H1 (cell line): ENCODE data around the gene FAU. TPM values are rescaled to one million over a fixed set of nuclear protein-coding genes. Genes with fewer than 3 reads are reported as not detected.

Source experiments
- CTCF ChIA-PET: fragments of 300-600 bp; sonication (Branson Sonifier 250); formaldehyde crosslinking; loops from one replicate; lab custom pipeline; 2021; ENCODE audit not compliant: partially characterized antibody; lab: Charles Lee
- POLR2A ChIA-PET: fragments of 300-600 bp; sonication (Branson Sonifier 250); formaldehyde crosslinking; loops from one replicate; lab custom pipeline; 2021; ENCODE audit warnings: inconsistent platforms; ENCODE audit not compliant: partially characterized antibody; lab: Charles Lee
- DNase-seq, 2 experiments: peaks; one replicate each; pipeline versions ENCODE4 v3.0.0 to v3.0.0-alpha.2; 2010 to 2022; ENCODE audit warnings: low spot score in 2 of 2, low read depth in 1 of 2, mixed read lengths in 1 of 2
- FAIRE-seq: peaks from 2 replicates; lab custom pipeline; 2011; peaks lifted over from hg19 to GRCh38; lab: Jason Lieb, UNC
- H2AFZ ChIP-seq: 2 replicates; pipeline ENCODE4 v1.8.1; 2012; ENCODE audit warnings: low read length, inconsistent platforms
- H2AK5ac ChIP-seq: 2 replicates; pipeline ENCODE4 v1.6.1; 2013; ENCODE audit warnings: low read depth, low read length
- H2BK120ac ChIP-seq: replicated peaks from 2 replicates; pipeline ENCODE3; 2013; ENCODE audit warnings: low read depth, low read length, inconsistent platforms
- H2BK12ac ChIP-seq: 2 replicates; pipeline ENCODE4 v1.6.1; 2013; ENCODE audit warnings: low read depth, low read length
- H2BK15ac ChIP-seq: 2 replicates; pipeline ENCODE4 v1.6.1; 2013; ENCODE audit warnings: low read length
- H2BK20ac ChIP-seq: 2 replicates; pipeline ENCODE4 v1.6.1; 2013; ENCODE audit warnings: low read length
- H2BK5ac ChIP-seq: 2 replicates; pipeline ENCODE4 v1.6.1; 2013; ENCODE audit warnings: low read depth, low read length
- H3K14ac ChIP-seq: 2 replicates; pipeline ENCODE4 v1.6.1; 2013; ENCODE audit warnings: inconsistent platforms; ENCODE audit not compliant: insufficient read length
- H3K18ac ChIP-seq: 2 replicates; pipeline ENCODE4 v1.6.1; 2013; ENCODE audit warnings: low read length; ENCODE audit errors: extremely low read depth
- H3K23ac ChIP-seq: 2 replicates; pipeline ENCODE4 v1.6.1; 2013; ENCODE audit warnings: inconsistent platforms; ENCODE audit not compliant: insufficient read length
- H3K23me2 ChIP-seq: 2 replicates; pipeline ENCODE4 v1.6.1; 2013; ENCODE audit warnings: low read depth, low read length
- H3K27ac ChIP-seq: 2 replicates; pipeline ENCODE4 v1.6.1; 2011; ENCODE audit warnings: low read depth, low read length, inconsistent platforms
- H3K27me3 ChIP-seq, 4 experiments: replicated peaks in 1 of 4; 1 replicate in 1 of 4; 2 replicates in 3 of 4; pipeline versions ENCODE4 v1.6.1 to v1.8.1; 2011 to 2013; ENCODE audit warnings: low read length in 3 of 4, mild to moderate bottlenecking in 3 of 4, inconsistent platforms in 2 of 4, mixed read lengths in 2 of 4, moderate library complexity in 1 of 4; ENCODE audit not compliant: control insufficient read depth in 3 of 4, insufficient read depth in 3 of 4; ENCODE audit errors: extremely low read depth in 1 of 4
- H3K36me3 ChIP-seq, 4 experiments: 2 replicates each; pipeline versions ENCODE4 v1.6.1 to v1.8.1; 2011 to 2013; ENCODE audit warnings: mild to moderate bottlenecking in 4 of 4, low read length in 3 of 4, moderate library complexity in 2 of 4, control low read depth in 1 of 4, inconsistent platforms in 1 of 4; ENCODE audit not compliant: insufficient read depth in 4 of 4, control insufficient read depth in 2 of 4
- H3K4ac ChIP-seq: replicated peaks from 2 replicates; pipeline ENCODE3; 2013; ENCODE audit warnings: low read length, low read depth, mixed read lengths, inconsistent platforms; ENCODE audit not compliant: insufficient read length
- H3K4me1 ChIP-seq, 4 experiments: replicated peaks in 1 of 4; 1 replicate in 1 of 4; 2 replicates in 3 of 4; pipeline versions ENCODE4 v1.6.1 to v1.8.1; 2011 to 2013; ENCODE audit warnings: low read length in 3 of 4, inconsistent platforms in 2 of 4, mixed read lengths in 1 of 4; ENCODE audit not compliant: insufficient read depth in 4 of 4, control insufficient read depth in 3 of 4
- H3K4me2 ChIP-seq, 2 experiments: 2 replicates each; pipeline versions ENCODE4 v1.6.1 to v1.8.1; 2011 to 2013; ENCODE audit warnings: low read depth in 2 of 2, low read length in 2 of 2, control low read depth in 1 of 2, inconsistent platforms in 1 of 2, mild to moderate bottlenecking in 1 of 2; ENCODE audit not compliant: insufficient read depth in 1 of 2
- H3K4me3 ChIP-seq, 4 experiments: fragments of 200-600, 300-600 bp in 1 of 4; sonication (generic), shearing (Covaris generic), sonication (Bioruptor Twin) in 1 of 4; 2 replicates each; pipeline versions ENCODE4 v1.5.1 to v1.8.1; 2011 to 2016; ENCODE audit warnings: low read length in 4 of 4, low read depth in 3 of 4, control low read depth in 2 of 4, inconsistent platforms in 2 of 4, mild to moderate bottlenecking in 2 of 4, mixed read lengths in 1 of 4, moderate library complexity in 1 of 4; ENCODE audit not compliant: insufficient read depth in 2 of 4; ENCODE audit errors: extremely low read depth in 1 of 4
- H3K56ac ChIP-seq: replicated peaks from 2 replicates; pipeline ENCODE3; 2013; ENCODE audit warnings: low read depth, mild to moderate bottlenecking, mixed read lengths, low read length, inconsistent platforms; ENCODE audit not compliant: insufficient read length
- H3K79me1 ChIP-seq: 2 replicates; pipeline ENCODE4 v1.6.1; 2013; ENCODE audit warnings: low read depth, low read length, control low read depth
- H3K79me2 ChIP-seq, 2 experiments: 2 replicates each; pipeline versions ENCODE4 v1.6.1 to v1.8.1; 2012 to 2013; ENCODE audit warnings: low read length in 2 of 2, mild to moderate bottlenecking in 2 of 2, inconsistent platforms in 1 of 2; ENCODE audit not compliant: insufficient read depth in 2 of 2, control insufficient read depth in 1 of 2
- H3K9ac ChIP-seq, 4 experiments: replicated peaks in 1 of 4; 1 replicate in 1 of 4; 2 replicates in 3 of 4; pipeline versions ENCODE4 v1.6.1 to v1.8.1; 2011 to 2013; ENCODE audit warnings: low read depth in 3 of 4, low read length in 3 of 4, control low read depth in 2 of 4, mild to moderate bottlenecking in 2 of 4, moderate library complexity in 2 of 4, inconsistent platforms in 1 of 4; ENCODE audit errors: extremely low read depth in 1 of 4
- H3K9me3 ChIP-seq, 2 experiments: 2 replicates each; pipeline versions ENCODE4 v1.6.1 to v1.8.1; 2012 to 2013; ENCODE audit warnings: mild to moderate bottlenecking in 2 of 2, moderate library complexity in 2 of 2, control low read depth in 1 of 2, inconsistent platforms in 1 of 2, low read depth in 1 of 2, low read length in 1 of 2, mixed read lengths in 1 of 2; ENCODE audit not compliant: insufficient read depth in 2 of 2
- H4K20me1 ChIP-seq, 2 experiments: replicated peaks in 1 of 2; 2 replicates each; pipeline versions ENCODE3 to v1.8.1; 2011 to 2013; ENCODE audit warnings: inconsistent platforms in 2 of 2, low read length in 2 of 2, mild to moderate bottlenecking in 1 of 2; ENCODE audit not compliant: insufficient read depth in 2 of 2, control insufficient read depth in 1 of 2
- H4K5ac ChIP-seq: 2 replicates; pipeline ENCODE4 v1.6.1; 2013; ENCODE audit warnings: low read length, low read depth, mixed read lengths, inconsistent platforms; ENCODE audit not compliant: insufficient read length
- H4K8ac ChIP-seq: 2 replicates; pipeline ENCODE4 v1.8.0; 2013; ENCODE audit warnings: mild to moderate bottlenecking, moderate library complexity, low read length, inconsistent platforms; ENCODE audit not compliant: insufficient read depth; ENCODE audit errors: extremely low read depth
- H4K91ac ChIP-seq: replicated peaks from 2 replicates; pipeline ENCODE3; 2013; ENCODE audit warnings: low read length, mixed read lengths, inconsistent platforms; ENCODE audit not compliant: insufficient read length
- EZH2 ChIP-seq: fragments of 200-600 bp; sonication (generic); IDR thresholded peaks from 2 replicates; pipeline ENCODE4 v1.7.1; 2012; ENCODE audit warnings: low read depth, mild to moderate bottlenecking, moderate library complexity, low read length, inconsistent platforms; ENCODE audit not compliant: severe bottlenecking
- JUND ChIP-seq: IDR thresholded peaks from 2 replicates; pipeline ENCODE4 v1.6.1; 2011; ENCODE audit warnings: mild to moderate bottlenecking, improper control_type of control experiment, low read length
- RAD21 ChIP-seq, 2 experiments: IDR thresholded peaks in 1 of 2; conservative IDR thresholded peaks in 1 of 2; 2 replicates each; pipeline ENCODE4 v1.6.1; 2011; ENCODE audit warnings: low read depth in 2 of 2, low read length in 2 of 2, improper control_type of control experiment in 1 of 2, inconsistent platforms in 1 of 2, mild to moderate bottlenecking in 1 of 2, moderate library complexity in 1 of 2
- RBBP5 ChIP-seq: IDR thresholded peaks from 2 replicates; pipeline ENCODE4 v1.7.1; 2012; ENCODE audit warnings: low read depth, mild to moderate bottlenecking, inconsistent platforms, low read length, moderate library complexity, borderline replicate concordance
- WGBS, 2 experiments: shearing (Covaris generic) in 1 of 2; methylation state at CpG; one replicate each; pipeline versions ENCODE4 v1.1.6 to v1.1.7; 2013 to 2015; ENCODE audit warnings: low lambda C conversion rate in 2 of 2, mixed read lengths in 2 of 2, inconsistent platforms in 1 of 2, low coverage in 1 of 2, missing lambda C conversion rate in 1 of 2; ENCODE audit not compliant: insufficient replicate concordance in 2 of 2, insufficient coverage in 1 of 2, insufficient read length in 1 of 2; ENCODE audit errors: extremely low coverage in 1 of 2, missing lambda C conversion rate in 1 of 2; 5-methylcytosine and 5-hydroxymethylcytosine counted together
- polyA plus RNA-seq, 7 experiments: library from polyadenylated mRNA; depleted of rRNA in 3 of 7; stranded (reverse) in 5 of 7; unstranded in 2 of 7; fragments of >200 nt in 5 of 7; fragments of 200-250 nt in 2 of 7; gene quantifications; 1 replicate in 5 of 7; 2 replicates in 1 of 7; 4 replicates in 1 of 7; pipeline versions ENCODE4 v1.2.1 to v1.2.3, GENCODE V29; 2011 to 2013; ENCODE audit warnings: missing spikeins in 2 of 7, mixed read lengths in 2 of 7
- total RNA-seq: library from RNA; stranded (reverse); fragmentation: NEBNext Ultra II Directional; extraction: Animal tissue kit (Norgen Biotek cat#: 25700); gene quantifications from 2 replicates; pipeline ENCODE4 v1.2.1, GENCODE V29; 2021

FAU gene
- total and polyA plus RNA-seq, 2 of the 8 experiments (the other 6 are each of a cell fraction or from before 2014, with no cell fraction given), result 826 to 896 TPM

- Histone ChIP-seq H3K14ac (no peak overlapping the region), H3K56ac (no peak overlapping the region), H2BK15ac (no peak overlapping the region), H3K27ac (no peak overlapping the region), H3K4me1 (peaks cover 2 to 9% (median 6%) of the 10 kb centered on the region in 4 experiments), H4K20me1 (peaks cover 0 to 3% of the 10 kb centered on the region in 2 experiments), H2BK120ac (no peak overlapping the region), H4K5ac (no peak overlapping the region), H3K4me2 (no peak overlapping the region), H2AFZ (no peak overlapping the region), H3K23me2 (no peaks in the 10 kb centered on the region), H3K4me3 (no peak overlapping the region), H2BK20ac (no peak overlapping the region), H4K8ac (peak overlapping the region; percentile 40; the same call in 1 of the 2 replicates), H3K9ac (no peak overlapping the region), H2BK12ac (no peak overlapping the region; the same call in 1 of the 2 replicates), H3K36me3 (peaks cover 0 to 8% (median 6%) of the 10 kb centered on the region in 4 experiments; a peak in 5 of 8 replicates), H3K9me3 (no peaks in the 10 kb centered on the region), H2AK5ac (no peak overlapping the region), H3K27me3 (no peaks in the 10 kb centered on the region), H3K23ac (no peak overlapping the region), H3K79me2 (0 out of 4 replicates have a peak, but pooled peaks cover 0 to under 1% of the 10 kb centered on the region in 2 experiments), H4K91ac (no peak overlapping the region), H2BK5ac (no peak overlapping the region), H3K4ac (no peak overlapping the region), H3K79me1 (peaks cover 3% of the 10 kb centered on the region; the same call in 1 of the 2 replicates), H3K18ac (no peak overlapping the region)
- no peak for FAIRE-seq
- ChIA-PET CTCF (interaction anchor here (0.5 to 1.5 kb wide), 4 partner anchors 10 to 367 kb away, joined by 3 to 9 read pairs (median 4); partner anchors contain the start of gene ARL2), POLR2A (interaction anchor here (0.6 to 21.6 kb wide), 7 partner anchors 8 to 429 kb away, joined by 3 to 230 read pairs (median 3); partner anchors contain the start of genes CDCA5, VPS51 and ZFPL1)
- 85% methylated on average over 4 of the region's 4 CpGs; no CpG with 5 or more reads in 1 of the 2 experiments for WGBS, 2 experiments
- no peak for DNase-seq
- TF ChIP-seq RBBP5 (no peak), RAD21 (IDR thresholded peaks at IDR 0.05 in 1 of 2, conservative IDR thresholded peaks at IDR 0.05 in 1 of 2; ENCODE audit: low read depth in 2 of 2, low read length in 2 of 2) (no peak), JUND (no peak), EZH2 (no peak)
These were observed 49.9 kb downstream of the FAU start for GRCh38 chr11:65071907-65072630.
